ENCODE results near the gene KLRG1. TPM values are rescaled to one million over a fixed set of nuclear protein-coding genes. Genes with fewer than 3 reads are reported as not detected.

The KLRG1 gene
- total and polyA plus RNA-seq, 2 donors: 2.5 to 3.8 TPM

- WGBS: 83% methylated on average over 7 of the region's 7 CpGs
- Histone ChIP-seq H3K4me1 (ENCODE audit: insufficient read depth) (no peaks in the 10 kb centered on the region), H3K27ac (ENCODE audit: low read depth) (no peak overlapping the region), H3K4me3 (ENCODE audit: low read depth, low read length) (no peak overlapping the region), H3K36me3 (ENCODE audit: insufficient read depth) (no peaks in the 10 kb centered on the region)
- no peak for DNase-seq (ENCODE audit: extremely low spot score)
Measured at GRCh38 chr12:8956772-8957171, 32.6 kb upstream of the KLRG1 start.

GRCh38 chr12:8957561-8957960, 31.8 kb upstream of the KLRG1 start:
- no peaks in the 10 kb centered on the region for H3K36me3 ChIP-seq (ENCODE audit: insufficient read depth)
- H3K4me3 ChIP-seq (ENCODE audit: low read depth, low read length): no peak overlapping the region
- H3K27ac ChIP-seq (ENCODE audit: low read depth): no peak overlapping the region
- H3K4me1 ChIP-seq (ENCODE audit: insufficient read depth): no peaks in the 10 kb centered on the region
- no peak for DNase-seq (ENCODE audit: extremely low spot score)
- 74% methylated on average over 4 of the region's 4 CpGs for WGBS

- Histone ChIP-seq H3K4me3 (ENCODE audit: low read depth, low read length) (no peak overlapping the region), H3K36me3 (ENCODE audit: insufficient read depth) (no peaks in the 10 kb centered on the region), H3K27ac (ENCODE audit: low read depth) (no peak overlapping the region), H3K4me1 (ENCODE audit: insufficient read depth) (no peaks in the 10 kb centered on the region)
- DNase-seq (ENCODE audit: extremely low spot score): no peak
- WGBS: 65% methylated on average over 2 of the region's 2 CpGs
Measured at GRCh38 chr12:8958066-8958465, 31.3 kb upstream of the KLRG1 start.

- Histone ChIP-seq H3K36me3 (ENCODE audit: insufficient read depth) (no peaks in the 10 kb centered on the region), H3K4me3 (ENCODE audit: low read depth, low read length) (no peak overlapping the region), H3K27ac (ENCODE audit: low read depth) (no peak overlapping the region), H3K4me1 (ENCODE audit: insufficient read depth) (no peaks in the 10 kb centered on the region)
- no peak for DNase-seq (ENCODE audit: extremely low spot score)
- WGBS: 96% methylated on average over 2 of the region's 2 CpGs
Measured at GRCh38 chr12:8960176-8960575, 29.2 kb upstream of the KLRG1 start.

- H3K27ac ChIP-seq (ENCODE audit: low read depth): no peak overlapping the region
- no peaks in the 10 kb centered on the region for H3K36me3 ChIP-seq (ENCODE audit: insufficient read depth)
- H3K4me3 ChIP-seq (ENCODE audit: low read depth, low read length): no peak overlapping the region
- DNase-seq (ENCODE audit: extremely low spot score): no peak
- H3K4me1 ChIP-seq (ENCODE audit: insufficient read depth): no peaks in the 10 kb centered on the region
Measured at GRCh38 chr12:8968761-8969160, 20.6 kb upstream of the KLRG1 start.

GRCh38 chr12:8969861-8970411, 19.4 kb upstream of the KLRG1 start:
- H3K27ac ChIP-seq (ENCODE audit: low read depth): no peak overlapping the region
- H3K4me3 ChIP-seq (ENCODE audit: low read depth, low read length): no peak overlapping the region
- H3K4me1 ChIP-seq (ENCODE audit: insufficient read depth): no peaks in the 10 kb centered on the region
- 53% methylated on average over 2 of the region's 2 CpGs for WGBS
- no peaks in the 10 kb centered on the region for H3K36me3 ChIP-seq (ENCODE audit: insufficient read depth)
- no peak for DNase-seq (ENCODE audit: extremely low spot score)

- no peak overlapping the region for H3K27ac ChIP-seq (ENCODE audit: low read depth)
- H3K4me1 ChIP-seq (ENCODE audit: insufficient read depth): no peaks in the 10 kb centered on the region
- no peaks in the 10 kb centered on the region for H3K36me3 ChIP-seq (ENCODE audit: insufficient read depth)
- H3K4me3 ChIP-seq (ENCODE audit: low read depth, low read length): no peak overlapping the region
- 58% methylated on average over 1 of the region's 1 CpG for WGBS
- DNase-seq (ENCODE audit: extremely low spot score): no peak
Measured at GRCh38 chr12:8970432-8970831, 18.9 kb upstream of the KLRG1 start.

- no peaks in the 10 kb centered on the region for H3K36me3 ChIP-seq (ENCODE audit: insufficient read depth)
- no peak for DNase-seq (ENCODE audit: extremely low spot score)
- no peaks in the 10 kb centered on the region for H3K4me1 ChIP-seq (ENCODE audit: insufficient read depth)
- no peak overlapping the region for H3K27ac ChIP-seq (ENCODE audit: low read depth)
- no peak overlapping the region for H3K4me3 ChIP-seq (ENCODE audit: low read depth, low read length)
- 93% methylated on average over 3 of the region's 3 CpGs for WGBS
Measured at GRCh38 chr12:8980137-8980536, 9.2 kb upstream of the KLRG1 start.

GRCh38 chr12:8985213-8985754, 4.1 kb upstream of the KLRG1 start:
- WGBS: 86% methylated on average over 1 of the region's 1 CpG
- H3K4me3 ChIP-seq (ENCODE audit: low read depth, low read length): no peak overlapping the region

GRCh38 chr12:8987163-8987562, 2.2 kb upstream of the KLRG1 start:
- no peak overlapping the region for H3K27ac ChIP-seq (ENCODE audit: low read depth)
- H3K4me3 ChIP-seq (ENCODE audit: low read depth, low read length): no peak overlapping the region
- H3K4me1 ChIP-seq (ENCODE audit: insufficient read depth): no peaks in the 10 kb centered on the region
- no peaks in the 10 kb centered on the region for H3K36me3 ChIP-seq (ENCODE audit: insufficient read depth)
- DNase-seq (ENCODE audit: extremely low spot score): no peak

More at GRCh38 chr12:8985213-8985754, 4.1 kb upstream of the KLRG1 start:
- no peak for DNase-seq (ENCODE audit: extremely low spot score)
- Histone ChIP-seq H3K36me3 (ENCODE audit: insufficient read depth) (no peaks in the 10 kb centered on the region), H3K4me1 (ENCODE audit: insufficient read depth) (no peaks in the 10 kb centered on the region), H3K27ac (ENCODE audit: low read depth) (no peak overlapping the region)

- Histone ChIP-seq H3K4me1 (ENCODE audit: insufficient read depth) (no peaks in the 10 kb centered on the region), H3K27ac (ENCODE audit: low read depth) (no peak overlapping the region), H3K4me3 (ENCODE audit: low read depth, low read length) (no peak overlapping the region), H3K36me3 (ENCODE audit: insufficient read depth) (no peaks in the 10 kb centered on the region)
- DNase-seq (ENCODE audit: extremely low spot score): no peak
- 71% methylated on average over 1 of the region's 1 CpG for WGBS
Measured at GRCh38 chr12:8987685-8988084, 1.7 kb upstream of the KLRG1 start.

- no peak for DNase-seq (ENCODE audit: extremely low spot score)
Measured at GRCh38 chr12:8991371-8992345, 2.3 kb downstream of the KLRG1 start.

GRCh38 chr12:8993827-8994226, 4.5 kb downstream of the KLRG1 start:
- Histone ChIP-seq H3K4me3 (ENCODE audit: low read depth, low read length) (no peak overlapping the region), H3K36me3 (ENCODE audit: insufficient read depth) (no peaks in the 10 kb centered on the region), H3K4me1 (ENCODE audit: insufficient read depth) (no peaks in the 10 kb centered on the region), H3K27ac (ENCODE audit: low read depth) (no peak overlapping the region)
- no peak for DNase-seq (ENCODE audit: extremely low spot score)
- WGBS: 87% methylated on average over 3 of the region's 3 CpGs

More at GRCh38 chr12:8991371-8992345, 2.3 kb downstream of the KLRG1 start:
- Histone ChIP-seq H3K27ac (ENCODE audit: low read depth) (no peak overlapping the region), H3K4me1 (ENCODE audit: insufficient read depth) (no peaks in the 10 kb centered on the region), H3K4me3 (ENCODE audit: low read depth, low read length) (no peak overlapping the region), H3K36me3 (ENCODE audit: insufficient read depth) (no peaks in the 10 kb centered on the region)
- 59% methylated on average over 6 of the region's 6 CpGs for WGBS

All from urinary bladder (tissue), 4 donors.